A549 (cell line): ENCODE results near the gene CCDC127.

Source experiments
- CTCF ChIP-seq: fragments of >200 bp; sonication (Bioruptor Twin); formaldehyde crosslinking; IDR thresholded peaks from 3 replicates; pipeline ENCODE4 v1.5.1; 2016
- FOXS1 ChIP-seq: fragments of 250-450 bp; sonication (Bioruptor Pico); IDR thresholded peaks from 2 replicates; pipeline ENCODE4 v1.5.0; 2020; ENCODE audit warnings: mild to moderate bottlenecking, moderate library complexity
- HES2 ChIP-seq: fragments of >200 bp; sonication (Bioruptor Twin); formaldehyde crosslinking; IDR thresholded peaks from 2 replicates; pipeline ENCODE4 v1.6.1; 2016
- JUN ChIP-seq, 2 experiments: fragments of >200 bp; sonication (Bioruptor Twin); formaldehyde crosslinking; IDR thresholded peaks; 2 replicates in 1 of 2; 3 replicates in 1 of 2; pipeline ENCODE4 v1.6.1; 2016 to 2017
- MAFK ChIP-seq: fragments of 450-650 bp; IDR thresholded peaks from 2 replicates; pipeline ENCODE4 v1.6.1; 2014; ENCODE audit not compliant: partially characterized antibody
- POLR2A ChIP-seq: IDR thresholded peaks from 2 replicates; pipeline ENCODE4 v1.6.1; 2012; ENCODE audit warnings: mild to moderate bottlenecking, low read length
- RAD21 ChIP-seq, 2 experiments: fragments of >200 bp in 1 of 2; sonication (Bioruptor Twin) in 1 of 2; formaldehyde crosslinking in 1 of 2; IDR thresholded peaks in 1 of 2; conservative IDR thresholded peaks in 1 of 2; 2 replicates in 1 of 2; 3 replicates in 1 of 2; pipeline ENCODE4 v1.6.1; 2012 to 2018; ENCODE audit warnings: inconsistent platforms in 1 of 2
- RNF2 ChIP-seq: fragments of 200-600 bp; sonication (generic); IDR thresholded peaks from 2 replicates; pipeline ENCODE4 v1.6.1; 2016; ENCODE audit warnings: low read depth, mild to moderate bottlenecking, antibody characterized with exemption, moderate library complexity, borderline replicate concordance
- USF2 ChIP-seq: fragments of 450-650 bp; IDR thresholded peaks from 2 replicates; pipeline ENCODE4 v1.6.1; 2014; ENCODE audit warnings: antibody characterized with exemption

- no peak for TF ChIP-seq JUN (IDR thresholded peaks at IDR 0.05)
- no peak for TF ChIP-seq CTCF
- no peak for TF ChIP-seq POLR2A
- TF ChIP-seq HES2 = no peak
- no peak for TF ChIP-seq FOXS1 (CRISPR knock-in tag)
- no peak for TF ChIP-seq USF2
- TF ChIP-seq MAFK = no peak
- no peak for TF ChIP-seq RAD21 (conservative IDR thresholded peaks at IDR 0.05 in 1 of 2, IDR thresholded peaks at IDR 0.05 in 1 of 2)
- TF ChIP-seq RNF2 = no peak
These were observed 39.2 kb upstream of the CCDC127 start for GRCh38 chr5:257148-257547.
